H1 (cell line): ENCODE results near the gene KCTD10. TPM values are rescaled to one million over a fixed set of nuclear protein-coding genes. Genes with fewer than 3 reads are reported as not detected.

Source experiments
- CTCF ChIA-PET: fragments of 300-600 bp; sonication (Branson Sonifier 250); formaldehyde crosslinking; loops from one replicate; lab custom pipeline; 2021; ENCODE audit not compliant: partially characterized antibody; lab: Charles Lee
- POLR2A ChIA-PET: fragments of 300-600 bp; sonication (Branson Sonifier 250); formaldehyde crosslinking; loops from one replicate; lab custom pipeline; 2021; ENCODE audit warnings: inconsistent platforms; ENCODE audit not compliant: partially characterized antibody; lab: Charles Lee
- DNase-seq, 2 experiments: peaks; one replicate each; pipeline versions ENCODE4 v3.0.0 to v3.0.0-alpha.2; 2010 to 2022; ENCODE audit warnings: low spot score in 2 of 2, low read depth in 1 of 2, mixed read lengths in 1 of 2
- FAIRE-seq: peaks from 2 replicates; lab custom pipeline; 2011; peaks lifted over from hg19 to GRCh38; lab: Jason Lieb, UNC
- H2AFZ ChIP-seq: 2 replicates; pipeline ENCODE4 v1.8.1; 2012; ENCODE audit warnings: low read length, inconsistent platforms
- H2AK5ac ChIP-seq: 2 replicates; pipeline ENCODE4 v1.6.1; 2013; ENCODE audit warnings: low read depth, low read length
- H2BK120ac ChIP-seq: replicated peaks from 2 replicates; pipeline ENCODE3; 2013; ENCODE audit warnings: low read depth, low read length, inconsistent platforms
- H2BK12ac ChIP-seq: 2 replicates; pipeline ENCODE4 v1.6.1; 2013; ENCODE audit warnings: low read depth, low read length
- H2BK15ac ChIP-seq: 2 replicates; pipeline ENCODE4 v1.6.1; 2013; ENCODE audit warnings: low read length
- H2BK20ac ChIP-seq: 2 replicates; pipeline ENCODE4 v1.6.1; 2013; ENCODE audit warnings: low read length
- H2BK5ac ChIP-seq: 2 replicates; pipeline ENCODE4 v1.6.1; 2013; ENCODE audit warnings: low read depth, low read length
- H3K14ac ChIP-seq: 2 replicates; pipeline ENCODE4 v1.6.1; 2013; ENCODE audit warnings: inconsistent platforms; ENCODE audit not compliant: insufficient read length
- H3K18ac ChIP-seq: 2 replicates; pipeline ENCODE4 v1.6.1; 2013; ENCODE audit warnings: low read length; ENCODE audit errors: extremely low read depth
- H3K23ac ChIP-seq: 2 replicates; pipeline ENCODE4 v1.6.1; 2013; ENCODE audit warnings: inconsistent platforms; ENCODE audit not compliant: insufficient read length
- H3K23me2 ChIP-seq: 2 replicates; pipeline ENCODE4 v1.6.1; 2013; ENCODE audit warnings: low read depth, low read length
- H3K27ac ChIP-seq: 2 replicates; pipeline ENCODE4 v1.6.1; 2011; ENCODE audit warnings: low read depth, low read length, inconsistent platforms
- H3K27me3 ChIP-seq, 4 experiments: replicated peaks in 1 of 4; 1 replicate in 1 of 4; 2 replicates in 3 of 4; pipeline versions ENCODE4 v1.6.1 to v1.8.1; 2011 to 2013; ENCODE audit warnings: low read length in 3 of 4, mild to moderate bottlenecking in 3 of 4, inconsistent platforms in 2 of 4, mixed read lengths in 2 of 4, moderate library complexity in 1 of 4; ENCODE audit not compliant: control insufficient read depth in 3 of 4, insufficient read depth in 3 of 4; ENCODE audit errors: extremely low read depth in 1 of 4
- H3K36me3 ChIP-seq, 4 experiments: 2 replicates each; pipeline versions ENCODE4 v1.6.1 to v1.8.1; 2011 to 2013; ENCODE audit warnings: mild to moderate bottlenecking in 4 of 4, low read length in 3 of 4, moderate library complexity in 2 of 4, control low read depth in 1 of 4, inconsistent platforms in 1 of 4; ENCODE audit not compliant: insufficient read depth in 4 of 4, control insufficient read depth in 2 of 4
- H3K4ac ChIP-seq: replicated peaks from 2 replicates; pipeline ENCODE3; 2013; ENCODE audit warnings: low read length, low read depth, mixed read lengths, inconsistent platforms; ENCODE audit not compliant: insufficient read length
- H3K4me1 ChIP-seq, 4 experiments: replicated peaks in 1 of 4; 1 replicate in 1 of 4; 2 replicates in 3 of 4; pipeline versions ENCODE4 v1.6.1 to v1.8.1; 2011 to 2013; ENCODE audit warnings: low read length in 3 of 4, inconsistent platforms in 2 of 4, mixed read lengths in 1 of 4; ENCODE audit not compliant: insufficient read depth in 4 of 4, control insufficient read depth in 3 of 4
- H3K4me2 ChIP-seq, 2 experiments: 2 replicates each; pipeline versions ENCODE4 v1.6.1 to v1.8.1; 2011 to 2013; ENCODE audit warnings: low read depth in 2 of 2, low read length in 2 of 2, control low read depth in 1 of 2, inconsistent platforms in 1 of 2, mild to moderate bottlenecking in 1 of 2; ENCODE audit not compliant: insufficient read depth in 1 of 2
- H3K4me3 ChIP-seq, 4 experiments: fragments of 200-600, 300-600 bp in 1 of 4; sonication (generic), shearing (Covaris generic), sonication (Bioruptor Twin) in 1 of 4; 2 replicates each; pipeline versions ENCODE4 v1.5.1 to v1.8.1; 2011 to 2016; ENCODE audit warnings: low read length in 4 of 4, low read depth in 3 of 4, control low read depth in 2 of 4, inconsistent platforms in 2 of 4, mild to moderate bottlenecking in 2 of 4, mixed read lengths in 1 of 4, moderate library complexity in 1 of 4; ENCODE audit not compliant: insufficient read depth in 2 of 4; ENCODE audit errors: extremely low read depth in 1 of 4
- H3K56ac ChIP-seq: replicated peaks from 2 replicates; pipeline ENCODE3; 2013; ENCODE audit warnings: low read depth, mild to moderate bottlenecking, mixed read lengths, low read length, inconsistent platforms; ENCODE audit not compliant: insufficient read length
- H3K79me1 ChIP-seq: 2 replicates; pipeline ENCODE4 v1.6.1; 2013; ENCODE audit warnings: low read depth, low read length, control low read depth
- H3K79me2 ChIP-seq, 2 experiments: 2 replicates each; pipeline versions ENCODE4 v1.6.1 to v1.8.1; 2012 to 2013; ENCODE audit warnings: low read length in 2 of 2, mild to moderate bottlenecking in 2 of 2, inconsistent platforms in 1 of 2; ENCODE audit not compliant: insufficient read depth in 2 of 2, control insufficient read depth in 1 of 2
- H3K9ac ChIP-seq, 4 experiments: replicated peaks in 1 of 4; 1 replicate in 1 of 4; 2 replicates in 3 of 4; pipeline versions ENCODE4 v1.6.1 to v1.8.1; 2011 to 2013; ENCODE audit warnings: low read depth in 3 of 4, low read length in 3 of 4, control low read depth in 2 of 4, mild to moderate bottlenecking in 2 of 4, moderate library complexity in 2 of 4, inconsistent platforms in 1 of 4; ENCODE audit errors: extremely low read depth in 1 of 4
- H3K9me3 ChIP-seq, 2 experiments: 2 replicates each; pipeline versions ENCODE4 v1.6.1 to v1.8.1; 2012 to 2013; ENCODE audit warnings: mild to moderate bottlenecking in 2 of 2, moderate library complexity in 2 of 2, control low read depth in 1 of 2, inconsistent platforms in 1 of 2, low read depth in 1 of 2, low read length in 1 of 2, mixed read lengths in 1 of 2; ENCODE audit not compliant: insufficient read depth in 2 of 2
- H4K20me1 ChIP-seq, 2 experiments: replicated peaks in 1 of 2; 2 replicates each; pipeline versions ENCODE3 to v1.8.1; 2011 to 2013; ENCODE audit warnings: inconsistent platforms in 2 of 2, low read length in 2 of 2, mild to moderate bottlenecking in 1 of 2; ENCODE audit not compliant: insufficient read depth in 2 of 2, control insufficient read depth in 1 of 2
- H4K5ac ChIP-seq: 2 replicates; pipeline ENCODE4 v1.6.1; 2013; ENCODE audit warnings: low read length, low read depth, mixed read lengths, inconsistent platforms; ENCODE audit not compliant: insufficient read length
- H4K8ac ChIP-seq: 2 replicates; pipeline ENCODE4 v1.8.0; 2013; ENCODE audit warnings: mild to moderate bottlenecking, moderate library complexity, low read length, inconsistent platforms; ENCODE audit not compliant: insufficient read depth; ENCODE audit errors: extremely low read depth
- H4K91ac ChIP-seq: replicated peaks from 2 replicates; pipeline ENCODE3; 2013; ENCODE audit warnings: low read length, mixed read lengths, inconsistent platforms; ENCODE audit not compliant: insufficient read length
- BACH1 ChIP-seq: IDR thresholded peaks from 2 replicates; pipeline ENCODE4 v1.6.1; 2012; ENCODE audit warnings: low read length, improper control_type of control experiment
- BRCA1 ChIP-seq: IDR thresholded peaks from 2 replicates; pipeline ENCODE4 v1.6.1; 2012; ENCODE audit warnings: low read depth, low read length, improper control_type of control experiment
- CHD2 ChIP-seq: IDR thresholded peaks from 2 replicates; pipeline ENCODE4 v1.6.1; 2012; ENCODE audit warnings: low read length, improper control_type of control experiment
- EP300 ChIP-seq, 2 experiments: IDR thresholded peaks; 1 replicate in 1 of 2; 2 replicates in 1 of 2; pipeline ENCODE4 v1.6.1; 2011 to 2012; ENCODE audit warnings: low read depth in 2 of 2, low read length in 2 of 2, mild to moderate bottlenecking in 2 of 2, borderline replicate concordance in 1 of 2, inconsistent platforms in 1 of 2, moderate library complexity in 1 of 2
- GTF2F1 ChIP-seq: IDR thresholded peaks from 2 replicates; pipeline ENCODE4 v1.6.1; 2012; ENCODE audit warnings: low read depth, low read length, improper control_type of control experiment, borderline replicate concordance
- HDAC6 ChIP-seq: IDR thresholded peaks from one replicate; pipeline ENCODE4 v1.7.1; 2012; ENCODE audit warnings: low read depth, mild to moderate bottlenecking, inconsistent platforms, low read length, moderate library complexity
- KDM1A ChIP-seq: fragments of 200-600, 300-600 bp; sonication (generic); IDR thresholded peaks from 2 replicates; pipeline ENCODE4 v1.7.1; 2016; ENCODE audit warnings: mild to moderate bottlenecking, low read length, borderline replicate concordance
- KDM5A ChIP-seq: fragments of 200-600 bp; IDR thresholded peaks from 2 replicates; pipeline ENCODE4 v1.7.1; 2012; ENCODE audit warnings: mild to moderate bottlenecking, low read length, inconsistent platforms, mixed read lengths
- MAFK ChIP-seq: IDR thresholded peaks from 2 replicates; pipeline ENCODE4 v1.6.1; 2012; ENCODE audit warnings: low read depth, mild to moderate bottlenecking, improper control_type of control experiment, low read length
- RXRA ChIP-seq: IDR thresholded peaks from 2 replicates; pipeline ENCODE4 v1.6.1; 2011; ENCODE audit warnings: low read depth, mild to moderate bottlenecking, low read length, moderate library complexity; ENCODE audit not compliant: insufficient read depth
- SAP30 ChIP-seq: fragments of 300-600 bp; sonication (generic); IDR thresholded peaks from 2 replicates; pipeline ENCODE4 v1.7.1; 2012; ENCODE audit warnings: low read length, moderate library complexity, mild to moderate bottlenecking, inconsistent platforms; ENCODE audit not compliant: insufficient read depth, insufficient replicate concordance
- SUZ12 ChIP-seq: fragments of 200-600 bp; sonication (generic); IDR thresholded peaks from 2 replicates; pipeline ENCODE4 v1.6.1; 2012; ENCODE audit warnings: mild to moderate bottlenecking, inconsistent platforms, low read length, moderate library complexity, mixed read lengths
- TEAD4 ChIP-seq: IDR thresholded peaks from 2 replicates; pipeline ENCODE4 v1.6.1; 2012; ENCODE audit warnings: low read depth, low read length, inconsistent platforms, mixed read lengths
- WGBS, 2 experiments: shearing (Covaris generic) in 1 of 2; methylation state at CpG; one replicate each; pipeline versions ENCODE4 v1.1.6 to v1.1.7; 2013 to 2015; ENCODE audit warnings: low lambda C conversion rate in 2 of 2, mixed read lengths in 2 of 2, inconsistent platforms in 1 of 2, low coverage in 1 of 2, missing lambda C conversion rate in 1 of 2; ENCODE audit not compliant: insufficient replicate concordance in 2 of 2, insufficient coverage in 1 of 2, insufficient read length in 1 of 2; ENCODE audit errors: extremely low coverage in 1 of 2, missing lambda C conversion rate in 1 of 2; 5-methylcytosine and 5-hydroxymethylcytosine counted together
- polyA plus RNA-seq, 7 experiments: library from polyadenylated mRNA; depleted of rRNA in 3 of 7; stranded (reverse) in 5 of 7; unstranded in 2 of 7; fragments of >200 nt in 5 of 7; fragments of 200-250 nt in 2 of 7; gene quantifications; 1 replicate in 5 of 7; 2 replicates in 1 of 7; 4 replicates in 1 of 7; pipeline versions ENCODE4 v1.2.1 to v1.2.3, GENCODE V29; 2011 to 2013; ENCODE audit warnings: missing spikeins in 2 of 7, mixed read lengths in 2 of 7
- total RNA-seq: library from RNA; stranded (reverse); fragmentation: NEBNext Ultra II Directional; extraction: Animal tissue kit (Norgen Biotek cat#: 25700); gene quantifications from 2 replicates; pipeline ENCODE4 v1.2.1, GENCODE V29; 2021

KCTD10 gene
- total and polyA plus RNA-seq, 2 of the 8 experiments (the other 6 are each of a cell fraction or from before 2014, with no cell fraction given), result 45.3 to 52.4 TPM

- H4K20me1 ChIP-seq, result no peaks in the 10 kb centered on the region
- TF ChIP-seq CHD2 (no peak), KDM1A (no peak), HDAC6 (no peak), EP300 (IDR thresholded peaks at IDR 0.05; ENCODE audit: borderline replicate concordance in 1 of 2, low read depth in 2 of 2, low read length in 2 of 2) (no peak; a peak in 1 of 3 replicates), BACH1 (no peak), SUZ12 (no peak), SAP30 (peak; percentile 27), BRCA1 (no peak), RXRA (no peak), TEAD4 (no peak), MAFK (no peak), KDM5A (no peak), GTF2F1 (no peak)
These were observed 18.3 kb downstream of the KCTD10 start for GRCh38 chr12:109458771-109459208.

More at GRCh38 chr12:109458771-109459208, 18.3 kb downstream of the KCTD10 start:
- H4K91ac ChIP-seq, result peak overlapping the region; percentile 93
- H3K23me2 ChIP-seq, result peaks cover 2% of the 10 kb centered on the region; the same call in 1 of the 2 replicates
- H3K79me2 ChIP-seq, result peaks cover 9 to 57% of the 10 kb centered on the region in 2 experiments
- H3K36me3 ChIP-seq, result peaks cover 18 to 44% (median 36%) of the 10 kb centered on the region in 4 experiments; a peak in 7 of 8 replicates
- H2BK20ac ChIP-seq, result peak overlapping the region; percentile 98
- no peaks in the 10 kb centered on the region for H3K27me3 ChIP-seq
- ChIA-PET POLR2A (interaction anchor here (0.8 to 2.7 kb wide), 8 partner anchors 8 to 36 kb away, joined by 3 to 14 read pairs (median 5); partner anchors contain the start of genes KCTD10 and UBE3B), CTCF (interaction anchor here (0.6 to 2.5 kb wide), 5 partner anchors 10 to 101 kb away, joined by 3 to 16 read pairs (median 4); no protein-coding TSS in a partner anchor)
- H3K9me3 ChIP-seq, result no peaks in the 10 kb centered on the region
- peak overlapping the region; percentile 63 to 89 for H3K4me2 ChIP-seq
- no peak overlapping the region for H2BK15ac ChIP-seq
- no peak overlapping the region for H3K14ac ChIP-seq
- peaks cover 36 to 61% (median 48%) of the 10 kb centered on the region in 4 experiments for H3K4me1 ChIP-seq
- H3K79me1 ChIP-seq, result peaks cover 6% of the 10 kb centered on the region
- H4K8ac ChIP-seq, result peak overlapping the region; percentile 47; the same call in 1 of the 2 replicates
- H3K4me3 ChIP-seq, result peak overlapping the region in 3 of 4 experiments; percentile 5 to 33 (median 5); a peak in 5 of 8 replicates
- H4K5ac ChIP-seq, result peak overlapping the region; percentile 79
- no peak for DNase-seq
- peak overlapping the region; percentile 100 for H2AK5ac ChIP-seq
- no peak overlapping the region for H3K4ac ChIP-seq
- H3K56ac ChIP-seq, result peak overlapping the region; percentile 36
- H2BK5ac ChIP-seq, result peak overlapping the region; percentile 99
- no peak overlapping the region for H3K23ac ChIP-seq
- H3K18ac ChIP-seq, result peak overlapping the region; percentile 97
- peak overlapping the region in 3 of 4 experiments; percentile 65 to 69 (median 65); a peak in 6 of 7 replicates for H3K9ac ChIP-seq
- 12% methylated on average over 6 of the region's 6 CpGs; no CpG with 5 or more reads in 1 of the 2 experiments for WGBS, 2 experiments
- H2BK120ac ChIP-seq, result peak overlapping the region; percentile 56
- H2AFZ ChIP-seq, result no peak overlapping the region
- peak; percentile 95 for FAIRE-seq
- peak overlapping the region; percentile 100 for H2BK12ac ChIP-seq
- H3K27ac ChIP-seq, result peak overlapping the region; percentile 97
